GM12891 (cell line): ENCODE results near the gene FNBP1.
"Not testable (repeated sequence)": the region's sequence is repeated elsewhere in the genome, so short reads cannot be mapped to it uniquely, and the experiment has no call there.

ENCODE experiments used
- DNase-seq: peaks from one replicate; pipeline ENCODE4 v3.0.0; 2011; ENCODE audit warnings: low spot score; ENCODE audit not compliant: insufficient read length
- FAIRE-seq: peaks from 2 replicates; lab custom pipeline; 2011; peaks lifted over from hg19 to GRCh38; lab: Jason Lieb, UNC
- PAX5 ChIP-seq: IDR thresholded peaks from 2 replicates; pipeline ENCODE4 v1.6.1; 2011; ENCODE audit warnings: low read length, moderate library complexity, mild to moderate bottlenecking; ENCODE audit not compliant: insufficient read depth, severe bottlenecking
- POLR2A ChIP-seq: IDR thresholded peaks from 2 replicates; pipeline ENCODE4 v1.6.1; 2011; ENCODE audit warnings: low read depth, low read length, control low read depth
- POLR2AphosphoS5 ChIP-seq: IDR thresholded peaks from 2 replicates; pipeline ENCODE4 v1.6.1; 2011; ENCODE audit warnings: low read depth, low read length, control low read depth
- POU2F2 ChIP-seq: IDR thresholded peaks from 2 replicates; pipeline ENCODE4 v1.6.1; 2011; ENCODE audit warnings: low read depth, mild to moderate bottlenecking, control low read depth, low read length, moderate library complexity
- SPI1 ChIP-seq: IDR thresholded peaks from 2 replicates; pipeline ENCODE4 v1.6.1; 2011; ENCODE audit warnings: low read depth, low read length, control low read depth
- TAF1 ChIP-seq: IDR thresholded peaks from 2 replicates; pipeline ENCODE4 v1.6.1; 2011; ENCODE audit warnings: low read depth, low read length, control low read depth

Gene FNBP1

GRCh38 chr9:129987941-129988340 lies 55.0 kb downstream of the FNBP1 start:
- FAIRE-seq (peak; percentile 9), DNase-seq (no peak)

GRCh38 chr9:129987047-129987446 lies 55.9 kb downstream of the FNBP1 start:
- TF ChIP-seq POLR2AphosphoS5 (peak; percentile 78), POLR2A (peak; percentile 80), TAF1 (peak; percentile 46; the same call in 1 of the 2 replicates), POU2F2 (0 out of 2 replicates have a peak, but pooled peaks have one; percentile 40), PAX5 (no peak), SPI1 (peak; percentile 25; the same call in 1 of the 2 replicates)
- peak; percentile 51 for FAIRE-seq
- no peak for DNase-seq

More at GRCh38 chr9:129987941-129988340, 55.0 kb downstream of the FNBP1 start:
- TF ChIP-seq POU2F2 (no peak), POLR2AphosphoS5 (no peak), POLR2A (no peak), SPI1 (no peak), PAX5 (no peak), TAF1 (no peak)

GRCh38 chr9:129984589-129984988 lies 58.4 kb downstream of the FNBP1 start:
- not testable (repeated sequence) for DNase-seq, FAIRE-seq

- no peak for TF ChIP-seq PAX5
- no peak for TF ChIP-seq POLR2A
- TF ChIP-seq POU2F2 = no peak
- DNase-seq (no peak), FAIRE-seq (no peak)
These were observed 59.1 kb downstream of the FNBP1 start for GRCh38 chr9:129983891-129984290.

- FAIRE-seq (no peak), DNase-seq (no peak)
- TF ChIP-seq TAF1 = no peak
- TF ChIP-seq POLR2A = no peak; the same call in 1 of the 2 replicates
- TF ChIP-seq POLR2AphosphoS5 = no peak
- TF ChIP-seq POU2F2 = no peak
- TF ChIP-seq SPI1 = no peak
- no peak for TF ChIP-seq PAX5
These were observed 61.6 kb downstream of the FNBP1 start for GRCh38 chr9:129981180-129981907.

GRCh38 chr9:129980224-129980623 lies 62.8 kb downstream of the FNBP1 start:
- DNase-seq, FAIRE-seq: not testable (repeated sequence)

- TF ChIP-seq POU2F2 = no peak
- TF ChIP-seq POLR2AphosphoS5 = no peak
- TF ChIP-seq PAX5 = no peak
- no peak for TF ChIP-seq TAF1
- TF ChIP-seq SPI1 = no peak
- TF ChIP-seq POLR2A = no peak
- FAIRE-seq (no peak), DNase-seq (no peak)
These were observed 63.8 kb downstream of the FNBP1 start for GRCh38 chr9:129979071-129979745.

GRCh38 chr9:129972816-129973215 lies 70.2 kb downstream of the FNBP1 start:
- TF ChIP-seq PAX5 (no peak), SPI1 (no peak), POU2F2 (no peak), TAF1 (no peak), POLR2AphosphoS5 (no peak), POLR2A (no peak)

GRCh38 chr9:129968690-129969485 lies 74.1 kb downstream of the FNBP1 start:
- DNase-seq (no peak), FAIRE-seq (no peak)
- TF ChIP-seq SPI1 = no peak
- no peak for TF ChIP-seq POLR2AphosphoS5
- TF ChIP-seq POU2F2 = no peak
- TF ChIP-seq PAX5 = no peak
- no peak for TF ChIP-seq TAF1
- TF ChIP-seq POLR2A = no peak

More at GRCh38 chr9:129972816-129973215, 70.2 kb downstream of the FNBP1 start:
- DNase-seq = no peak
- FAIRE-seq = no peak
